ENCODE measurements around the gene NPB.
"Not testable (repeated sequence)": the region's sequence is repeated elsewhere in the genome, so short reads cannot be mapped to it uniquely, and the experiment has no call there.

Gene NPB

DNA sequence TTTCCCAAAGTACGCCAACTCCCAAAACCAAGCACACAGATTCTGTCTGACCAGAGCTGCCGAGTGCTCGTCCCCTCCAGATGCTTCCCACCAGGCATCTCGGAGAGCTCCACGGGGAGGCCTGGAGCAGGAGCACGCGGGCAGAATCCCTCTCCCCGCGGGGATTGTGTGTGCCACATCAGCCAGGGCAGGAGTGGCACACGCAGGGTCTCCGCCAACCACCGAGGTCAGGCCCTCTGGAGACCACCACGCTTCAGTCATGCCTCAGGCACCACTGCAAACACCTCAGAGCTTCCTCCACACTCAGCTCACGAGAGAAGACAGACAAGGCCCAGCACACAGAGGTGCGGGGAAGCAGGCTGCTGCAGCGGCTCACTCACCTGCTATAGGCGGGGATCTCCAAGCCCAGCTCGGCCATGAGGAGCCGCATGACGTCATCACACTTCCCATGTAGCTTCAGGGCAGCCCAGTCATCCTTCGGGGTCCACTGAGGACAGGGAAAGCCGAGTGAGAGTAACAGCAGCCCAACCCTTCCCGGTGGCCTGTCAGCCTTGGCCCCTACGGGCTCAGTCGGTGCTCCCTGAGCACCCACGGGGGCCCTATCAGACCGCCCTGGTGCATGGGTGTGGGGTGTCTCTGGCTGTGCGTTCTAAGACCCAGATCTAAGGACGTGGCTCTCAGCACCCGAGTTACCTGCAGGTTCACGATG, 11.5 kb downstream of the NPB start:
- DNase-seq, result no peak

DNA sequence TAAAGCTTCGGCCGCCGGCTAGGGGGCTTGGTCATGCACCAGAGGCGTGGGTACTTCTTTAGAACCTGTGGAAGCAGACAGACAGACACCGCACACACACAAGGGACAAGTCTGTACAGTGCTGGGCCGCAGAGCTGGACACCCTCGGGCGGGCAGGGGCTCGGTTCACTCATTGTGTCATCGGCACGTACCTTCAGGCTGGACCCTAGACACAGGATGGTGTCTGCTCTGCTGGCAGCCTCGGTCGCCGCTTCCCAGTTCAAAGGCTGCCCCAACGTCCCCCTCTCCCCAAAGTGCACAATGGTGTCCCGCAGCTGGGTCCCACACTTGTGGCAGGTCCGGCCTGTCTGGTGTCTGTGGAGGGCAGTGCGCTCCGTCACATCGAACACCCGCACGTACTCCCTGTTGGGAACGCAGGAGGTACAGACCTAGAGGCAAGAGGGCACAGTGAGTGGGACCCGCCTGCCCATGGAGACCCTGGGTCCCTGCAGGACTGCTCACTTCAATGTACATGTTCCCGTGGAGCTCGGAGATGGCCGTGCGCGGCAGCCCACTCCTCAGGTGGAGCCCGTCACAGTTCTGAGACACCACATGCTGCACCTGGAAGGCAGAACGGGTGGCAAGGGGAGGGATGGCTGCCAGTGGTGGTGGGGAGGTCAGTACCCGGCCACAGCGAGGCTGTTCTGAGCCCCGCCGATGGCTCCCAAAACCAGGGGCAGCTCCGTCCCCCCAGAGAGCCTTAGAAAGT, 12.2 kb downstream of the NPB start:
- DNase-seq, result no peak

DNA sequence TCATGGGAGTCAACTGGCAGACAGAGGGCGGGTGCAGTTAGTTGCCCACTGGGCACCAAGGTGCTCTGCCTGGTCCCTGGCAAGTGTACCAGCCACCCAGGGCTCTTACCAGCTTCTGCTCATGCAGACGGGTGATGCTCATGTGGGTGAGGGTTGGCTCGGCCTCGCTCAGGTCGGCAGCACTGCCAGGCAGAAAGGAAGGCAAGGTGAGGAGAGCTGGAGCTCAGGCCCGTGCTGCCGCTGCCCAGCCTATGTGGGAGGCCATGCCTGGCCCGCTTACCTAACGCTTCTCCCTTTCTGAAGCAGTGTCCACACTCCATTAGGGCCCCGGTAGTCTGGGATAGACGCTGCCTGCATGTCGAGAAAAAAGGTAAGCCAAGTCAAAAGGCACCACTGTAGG, 13.3 kb downstream of the NPB start:
- no peak for DNase-seq

DNA sequence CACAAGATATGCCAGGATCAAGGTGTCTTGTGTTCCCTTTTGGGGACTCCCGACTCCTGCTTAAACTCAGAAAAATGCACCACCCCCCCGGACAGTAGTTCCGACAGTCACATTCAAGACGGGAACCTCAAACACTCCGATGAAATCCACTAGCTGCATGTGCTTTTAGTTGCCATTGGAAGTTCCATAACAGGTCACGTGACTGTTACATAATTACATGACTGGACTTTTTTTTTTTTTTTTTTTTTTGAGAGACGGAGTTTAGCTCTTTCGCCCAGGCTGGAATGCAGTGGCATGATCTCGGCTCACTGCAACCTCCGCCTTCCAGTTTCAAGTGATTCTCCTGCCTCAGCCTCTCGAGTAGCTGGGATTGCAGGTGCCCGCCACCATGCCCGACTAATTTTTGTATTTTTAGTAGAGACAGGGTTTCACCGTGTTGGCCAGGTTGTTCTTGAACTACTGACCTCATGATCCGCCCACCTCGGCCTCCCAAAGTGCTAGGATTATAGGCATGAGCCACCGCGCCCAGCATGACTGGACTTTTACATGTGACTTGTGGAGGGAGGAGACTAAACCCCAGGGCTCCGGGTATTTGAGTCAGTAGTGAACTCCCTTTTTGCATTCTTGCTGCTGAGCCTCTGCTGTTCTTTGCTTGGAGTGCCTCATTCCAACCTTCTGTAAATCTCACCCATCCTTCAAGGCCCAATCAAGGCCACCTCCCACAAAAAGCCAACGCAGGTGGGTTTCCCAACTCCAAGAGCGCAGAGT, 14.4 kb downstream of the NPB start:
- DNase-seq, result no peak

DNA sequence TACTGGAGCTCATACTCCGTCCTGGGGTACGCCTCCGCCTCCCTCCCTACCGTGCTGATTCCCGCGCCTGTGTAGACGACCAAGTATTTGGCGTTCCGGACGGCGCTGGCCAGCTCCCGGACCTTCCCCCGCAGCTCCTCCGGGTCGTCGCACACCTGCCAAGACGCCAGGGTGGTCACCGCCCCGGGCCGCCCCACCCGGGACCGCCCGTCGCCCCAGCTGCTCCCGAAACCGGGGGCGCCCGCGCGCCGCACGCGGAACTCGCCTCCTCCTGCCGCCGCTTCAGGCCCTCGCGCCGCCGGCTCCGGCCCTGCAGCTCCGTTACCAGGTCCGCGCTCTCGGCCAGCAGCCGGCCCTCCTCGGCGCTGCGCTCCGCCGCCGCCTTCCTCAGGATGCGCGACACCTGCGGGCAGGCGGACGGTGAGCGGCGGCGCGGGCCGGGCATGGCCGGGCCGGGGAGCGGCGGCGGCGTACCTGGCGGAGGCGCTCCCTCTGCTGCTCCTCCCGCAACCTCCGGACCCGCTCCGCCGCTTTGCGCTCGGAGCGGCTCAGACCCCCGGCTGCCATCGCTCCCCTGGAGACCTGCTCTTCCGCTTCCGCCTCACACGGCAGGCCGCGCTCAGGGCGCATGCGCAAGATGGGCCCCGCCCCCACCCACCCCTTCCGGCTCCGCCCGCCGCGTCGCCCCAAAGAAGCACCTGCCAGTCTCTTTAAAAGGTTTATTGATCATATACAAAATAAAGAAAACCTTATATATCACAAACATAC, 15.7 kb downstream of the NPB start, which contains the start of gene SIRT7:
Gene SIRT7 (minus strand): TSS at position 612 of the 768 bp plus-strand sequence. CDS start 45 bp downstream, at position 567.
- DNase-seq, result peak; percentile 60 to 75

DNA sequence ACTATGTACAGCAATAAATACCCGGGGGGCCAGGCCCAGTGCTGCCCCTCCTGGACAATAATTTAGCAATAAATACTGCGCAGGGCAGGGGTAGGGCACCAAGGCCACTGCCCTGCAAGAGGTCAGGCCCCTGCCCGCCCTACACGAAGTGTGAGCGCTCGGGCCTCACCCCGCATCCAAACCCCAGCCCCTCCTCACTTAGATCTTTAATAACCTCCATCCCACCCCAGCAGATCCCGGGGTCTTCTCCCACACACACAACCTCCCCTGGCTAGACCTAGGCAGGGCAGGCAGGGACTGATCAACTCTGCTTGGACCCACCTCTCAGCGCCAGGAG, 16.3 kb downstream of the NPB start:
- DNase-seq, result not testable (repeated sequence)

DNA sequence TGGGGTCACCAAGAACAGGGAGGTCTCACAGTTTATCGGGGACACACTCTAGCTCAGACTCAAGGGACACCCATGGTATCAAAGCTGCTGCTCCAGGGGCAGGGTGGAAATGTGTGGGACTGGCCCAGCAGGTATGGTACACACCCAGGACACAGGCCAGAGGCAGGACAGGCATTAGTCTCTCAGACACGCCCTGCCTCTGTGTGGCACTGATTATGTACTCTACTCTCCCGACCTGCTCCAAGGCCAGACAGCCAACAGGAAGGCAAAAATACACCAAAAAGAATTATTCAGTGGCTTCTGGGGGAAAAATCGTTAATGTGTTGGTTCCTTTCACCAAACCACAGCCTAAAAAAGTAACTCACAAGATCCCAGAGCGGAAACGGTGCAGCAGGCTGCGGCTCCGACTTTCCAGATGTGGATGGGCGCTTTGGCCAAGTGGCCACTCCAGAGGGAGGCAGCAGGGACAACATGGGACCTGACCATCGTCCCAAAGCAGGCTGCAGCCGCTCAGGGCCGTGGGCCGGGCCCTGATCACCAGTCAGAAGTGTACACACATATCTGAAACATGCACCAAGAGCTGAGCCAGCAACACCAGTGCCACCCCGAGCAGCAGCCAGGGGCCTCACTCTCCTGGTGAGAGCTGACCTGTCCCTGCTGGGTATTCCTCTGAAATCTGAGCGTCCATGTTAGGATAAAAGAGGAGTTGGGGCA, 17.0 kb downstream of the NPB start:
- DNase-seq, result no peak

DNA sequence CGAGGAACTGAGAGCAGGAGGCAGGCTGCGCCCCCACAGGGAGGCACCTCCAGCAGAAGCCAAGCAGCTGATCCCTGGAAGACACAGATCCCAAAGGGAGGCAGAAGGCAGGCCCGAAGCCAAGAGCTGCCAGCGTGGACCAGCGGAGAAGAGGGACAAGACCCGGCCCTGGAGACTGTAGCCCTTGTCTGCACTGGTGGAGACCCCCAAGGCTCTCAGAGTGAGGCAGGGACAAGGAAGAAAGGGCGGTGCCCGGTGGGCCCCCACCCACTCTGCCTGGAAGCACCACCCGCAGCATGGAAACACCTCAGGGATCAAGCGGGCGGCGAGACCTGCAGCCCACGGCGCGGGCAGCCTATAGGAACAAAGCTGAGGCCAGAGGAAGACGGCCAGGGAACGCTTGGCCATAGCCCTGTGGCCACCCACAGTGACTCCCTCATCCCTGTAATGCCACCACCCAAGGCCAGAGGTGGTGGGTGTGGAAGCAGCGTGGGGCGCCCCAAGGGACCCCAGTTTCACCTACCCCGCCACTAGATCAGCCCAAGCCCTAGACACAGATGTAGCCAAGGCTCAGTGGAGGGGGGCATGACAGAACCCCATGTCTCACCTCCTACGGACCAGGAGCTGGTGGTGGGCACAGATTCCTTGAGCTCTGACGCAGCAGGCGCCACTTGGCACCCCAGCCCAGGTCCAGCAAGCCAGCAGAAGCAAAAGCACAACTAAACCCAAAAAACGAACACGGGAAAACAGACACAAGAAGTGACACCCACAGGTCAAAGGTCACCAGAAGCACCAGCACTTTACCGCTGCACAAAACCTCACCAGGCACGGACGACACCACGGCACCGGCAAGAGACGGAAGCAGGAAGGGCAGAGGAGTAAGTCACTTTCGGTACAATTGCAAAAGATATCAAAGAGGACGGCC, 18.8 kb downstream of the NPB start:
- no peak for DNase-seq

DNA sequence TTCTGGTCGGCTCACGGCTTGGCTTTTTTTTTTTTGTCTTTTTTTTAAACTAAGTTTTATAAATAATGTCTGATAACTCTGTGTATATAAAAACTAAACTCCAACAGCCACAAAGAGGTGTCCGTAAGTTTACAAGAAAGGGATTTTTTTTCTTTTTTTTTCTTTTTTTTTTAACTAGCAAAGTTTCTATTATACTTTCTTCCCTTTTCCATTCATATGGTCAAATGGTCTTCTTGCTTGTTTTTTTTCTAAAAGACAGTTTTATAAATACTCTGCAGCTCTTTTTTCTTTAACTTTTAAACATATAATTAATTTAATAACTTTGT, 19.5 kb downstream of the NPB start:
- no peak for DNase-seq

DNA sequence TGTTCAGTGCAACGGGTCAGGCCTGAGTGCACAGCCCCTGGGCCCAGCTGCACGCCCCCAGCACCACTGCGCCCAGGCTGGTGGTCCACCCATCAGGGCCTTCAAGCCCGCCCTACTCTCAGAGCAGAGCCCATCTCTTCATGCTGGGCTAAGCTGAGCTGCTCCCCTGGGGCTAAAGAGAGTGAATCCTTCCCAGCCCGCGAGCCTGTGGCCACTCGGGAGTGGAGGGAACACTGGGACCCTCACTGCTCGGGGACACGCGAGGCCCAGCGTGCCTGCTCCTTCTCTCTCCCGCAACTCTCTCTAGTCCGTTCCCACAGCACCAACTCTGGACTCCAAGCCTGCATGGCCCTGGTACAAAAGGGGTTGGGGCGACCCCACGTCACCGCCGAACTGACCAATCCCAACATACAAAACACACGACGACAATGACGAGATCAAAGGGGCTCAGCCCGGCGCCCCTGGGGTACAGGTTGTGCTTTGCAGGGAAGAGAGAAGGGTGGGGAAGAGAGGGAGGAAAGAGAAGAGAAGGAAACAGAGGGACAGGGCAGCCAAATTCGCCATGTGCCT, 20.0 kb downstream of the NPB start:
- no peak for DNase-seq

DNA sequence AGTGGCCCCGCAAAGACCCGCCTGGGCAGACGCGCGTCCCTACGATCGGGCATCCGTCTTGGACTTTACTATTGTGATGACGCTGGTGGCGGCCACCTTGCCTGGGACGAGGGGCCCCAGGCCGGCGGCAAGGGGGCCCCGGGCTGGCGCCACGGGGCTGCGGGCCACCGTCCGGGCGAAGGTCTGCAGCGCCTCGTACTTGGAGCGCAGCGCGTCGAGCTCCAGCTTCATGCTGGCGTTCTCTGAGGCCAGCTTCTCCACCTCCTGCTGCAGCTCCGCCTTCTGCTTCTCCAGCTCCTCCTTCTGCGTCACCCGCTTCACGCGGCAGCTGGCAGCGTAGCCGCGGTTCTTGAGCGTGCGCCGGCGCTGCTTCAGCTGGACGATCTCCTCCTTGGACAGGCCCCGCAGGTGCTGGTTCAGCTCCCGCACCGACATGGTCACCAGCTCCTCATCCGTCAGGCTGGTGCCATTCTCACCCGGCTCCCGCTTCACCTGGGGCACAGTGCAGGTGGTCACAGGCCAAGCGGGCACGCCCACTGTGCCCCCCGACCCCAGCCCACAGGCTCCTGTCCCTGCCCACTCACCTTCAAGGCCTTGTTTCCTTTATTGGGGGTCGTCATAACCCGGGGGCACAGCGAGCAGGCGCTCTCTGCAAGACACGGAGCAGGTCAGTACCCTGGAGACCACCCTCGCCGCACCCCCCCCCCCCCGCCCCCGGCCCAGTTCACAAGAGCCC, 20.7 kb downstream of the NPB start:
- no peak for DNase-seq

DNA sequence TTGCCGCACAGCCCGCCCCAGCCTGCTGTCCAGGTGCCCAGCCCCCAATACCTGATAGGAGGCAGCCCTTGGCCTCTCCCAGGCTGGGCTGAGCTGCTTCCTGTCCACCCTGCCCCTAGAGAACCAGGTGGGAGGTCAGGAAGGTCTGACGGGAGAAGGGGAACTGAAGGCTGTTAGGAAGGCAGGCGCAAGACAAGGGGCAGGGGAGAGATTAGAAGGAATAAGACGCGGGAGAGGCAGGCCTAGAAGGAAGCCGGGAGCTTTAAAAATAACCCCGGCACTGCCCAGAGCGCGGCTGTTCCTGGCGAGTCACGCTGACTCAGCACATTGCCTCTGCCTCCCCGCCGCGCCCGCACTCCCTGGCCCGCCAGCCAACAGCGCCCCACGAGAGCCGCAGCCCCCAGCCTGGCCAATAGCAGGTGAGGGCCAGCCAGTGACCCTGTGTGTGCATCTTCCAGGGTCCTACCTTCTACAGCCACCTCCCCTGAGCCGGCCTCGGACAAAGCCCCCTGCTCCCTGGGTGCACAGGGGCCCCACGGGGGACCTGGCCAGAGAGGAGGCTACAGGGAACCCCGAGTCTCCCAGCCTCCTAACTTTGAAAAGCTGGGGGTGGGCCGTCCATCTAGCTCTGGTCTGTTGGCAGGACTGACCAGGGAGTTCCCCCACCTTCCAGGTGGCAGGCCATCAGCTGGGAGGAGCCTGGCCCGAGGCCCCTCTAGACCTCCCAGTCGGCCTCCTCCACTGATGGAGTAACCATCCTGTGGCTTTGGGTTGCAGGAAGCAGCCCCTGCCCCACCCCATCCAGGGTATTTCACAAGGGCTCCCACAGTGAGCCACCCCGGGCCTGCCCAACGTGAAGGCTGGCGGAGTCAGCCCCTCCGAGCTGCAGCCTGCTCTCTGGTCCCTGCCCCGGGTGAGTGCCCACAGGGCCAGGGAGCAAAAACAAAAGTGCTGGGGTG, 21.5 kb downstream of the NPB start:
- DNase-seq, result no peak

DNA sequence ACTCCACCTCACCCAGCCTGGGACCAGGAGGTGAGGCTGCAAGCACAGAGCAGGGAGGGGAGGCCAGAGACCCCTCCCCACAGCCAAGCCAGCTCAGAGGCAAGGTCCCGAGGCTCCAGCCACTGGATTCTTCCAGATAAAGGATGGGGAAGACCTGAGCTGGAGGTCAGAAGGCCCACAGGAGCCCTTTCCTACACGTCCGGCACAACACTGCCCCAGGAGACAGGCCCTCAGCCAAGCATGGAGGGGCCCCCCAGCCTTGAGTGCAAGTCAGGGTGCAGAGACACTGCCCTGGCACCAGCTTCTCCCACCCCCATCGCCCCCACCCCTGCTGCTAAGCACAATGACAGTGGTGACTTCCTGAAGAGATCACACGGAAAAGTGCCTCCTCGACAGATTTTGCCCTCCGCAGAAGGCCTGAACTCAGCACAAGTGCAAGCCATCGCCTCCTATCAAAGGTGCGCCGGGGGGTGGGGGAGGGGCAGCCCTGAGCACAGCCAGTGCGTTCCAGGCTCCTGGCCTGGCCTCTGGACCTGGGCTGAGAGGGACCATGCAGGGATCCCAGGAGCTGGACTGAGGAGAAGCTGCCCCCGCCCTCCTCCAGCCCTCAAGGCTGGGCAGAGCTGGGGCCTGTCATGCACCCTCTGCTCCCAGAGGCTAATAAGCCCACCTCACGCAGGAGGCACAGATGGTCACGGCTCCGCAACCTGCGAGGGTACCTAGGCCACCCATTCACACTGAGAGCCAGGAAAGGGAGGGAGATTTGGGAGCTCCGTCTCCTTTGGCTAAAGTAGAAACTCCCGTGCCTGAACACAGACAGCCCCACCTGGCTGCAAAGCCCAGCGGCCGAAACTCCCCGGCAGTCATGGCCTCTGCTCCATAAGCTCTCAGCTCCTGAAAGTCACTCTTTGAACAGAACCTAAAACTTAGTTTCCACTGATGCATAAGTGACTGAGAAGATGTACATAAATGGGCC, 22.8 kb downstream of the NPB start:
- DNase-seq, result no peak

DNA sequence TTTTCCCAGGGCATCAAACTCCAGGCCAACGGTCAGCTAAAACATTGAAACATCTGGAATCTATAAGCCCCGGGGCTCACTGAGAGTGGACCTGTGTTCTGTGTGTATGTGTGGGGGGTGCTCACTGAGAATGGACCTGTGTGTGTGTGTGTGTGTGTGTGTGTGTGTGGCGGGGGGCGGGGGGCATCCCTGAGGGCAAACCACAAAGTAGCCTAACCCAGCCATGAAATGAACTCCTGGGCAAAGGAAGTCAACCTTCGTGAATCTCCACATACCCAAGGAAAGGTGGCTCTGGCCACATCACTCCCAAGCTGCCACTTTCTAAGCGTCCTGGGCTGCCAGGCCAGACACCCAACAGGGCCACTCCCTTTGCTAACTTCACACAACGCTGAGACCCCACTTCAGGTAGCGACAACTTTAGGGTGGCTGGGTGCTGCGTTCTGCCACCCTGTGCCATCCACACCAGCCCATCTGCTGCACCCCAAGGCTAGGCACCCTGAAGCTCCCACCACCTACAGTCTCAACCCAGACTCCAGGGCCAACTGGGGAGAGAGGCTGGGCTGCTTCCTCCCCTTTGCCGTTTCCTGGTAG, 23.9 kb downstream of the NPB start:
- no peak for DNase-seq

DNA sequence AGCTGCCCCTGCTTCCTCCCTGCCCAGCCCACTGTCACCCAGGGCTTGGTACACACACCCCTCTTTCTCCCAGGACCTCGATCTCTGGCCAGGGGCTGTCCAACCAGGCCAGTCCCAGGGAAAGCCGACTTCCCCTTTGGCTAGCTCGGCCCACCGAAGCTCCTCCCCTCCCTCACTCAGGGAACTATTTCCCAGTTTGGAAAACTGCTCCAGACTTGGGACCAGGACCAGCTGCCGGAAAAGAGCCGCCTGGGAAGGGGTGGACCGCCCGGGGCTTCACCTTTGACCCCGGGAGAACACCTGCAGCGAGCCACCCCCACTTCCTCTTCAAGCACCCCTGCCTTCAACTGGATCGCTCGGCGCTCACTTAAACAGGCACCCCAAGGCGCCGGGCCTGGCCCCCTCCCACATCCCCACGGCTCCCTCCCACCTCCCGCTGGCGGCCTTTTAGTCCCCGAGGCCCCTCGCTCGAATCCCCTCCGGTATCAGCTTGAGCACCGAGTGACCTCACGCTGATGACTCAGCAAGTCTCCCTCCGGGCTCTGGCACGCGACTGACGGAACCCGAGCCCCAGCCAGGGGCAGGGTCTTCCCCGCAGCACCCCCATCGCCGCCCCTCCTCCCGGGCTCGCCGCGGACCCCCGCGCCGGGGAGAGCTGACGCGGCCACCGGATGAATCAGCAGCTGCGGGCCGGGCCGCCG, 24.6 kb downstream of the NPB start:
- peak; percentile 56 to 64 for DNase-seq

DNA sequence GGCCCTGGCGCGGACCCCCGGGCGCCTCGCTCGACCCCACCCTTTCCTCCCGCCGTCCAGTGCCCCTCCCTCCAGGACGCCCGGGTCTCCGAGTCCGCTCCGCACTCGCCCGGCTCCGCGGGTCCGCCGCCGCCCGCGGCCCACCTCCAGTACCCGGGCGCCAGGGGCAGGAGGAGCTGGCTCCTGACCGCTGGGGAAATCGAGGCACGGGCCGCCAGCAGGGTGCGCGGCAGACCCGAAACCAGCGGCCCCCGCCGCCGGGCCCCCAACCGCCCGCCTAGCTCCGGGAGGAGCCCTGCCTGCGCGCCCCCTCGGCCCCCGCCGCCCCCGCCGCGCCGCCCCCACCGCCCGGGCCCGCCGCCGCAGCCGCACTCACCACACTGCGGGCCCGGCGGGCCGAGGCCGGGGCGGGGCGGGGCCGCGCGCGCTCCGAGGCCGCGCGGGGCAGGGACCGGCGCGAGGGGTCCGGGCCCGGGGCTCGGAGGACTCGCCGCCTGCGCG, 25.2 kb downstream of the NPB start:
- DNase-seq, result no peak
